ENCODE data around the gene TMED6. TPM values are rescaled to one million over a fixed set of nuclear protein-coding genes. Genes with fewer than 3 reads are reported as not detected.

The TMED6 gene
- total and polyA plus RNA-seq, 4 donors, result 0.24 to 0.95 (median 0.49) TPM

DNA sequence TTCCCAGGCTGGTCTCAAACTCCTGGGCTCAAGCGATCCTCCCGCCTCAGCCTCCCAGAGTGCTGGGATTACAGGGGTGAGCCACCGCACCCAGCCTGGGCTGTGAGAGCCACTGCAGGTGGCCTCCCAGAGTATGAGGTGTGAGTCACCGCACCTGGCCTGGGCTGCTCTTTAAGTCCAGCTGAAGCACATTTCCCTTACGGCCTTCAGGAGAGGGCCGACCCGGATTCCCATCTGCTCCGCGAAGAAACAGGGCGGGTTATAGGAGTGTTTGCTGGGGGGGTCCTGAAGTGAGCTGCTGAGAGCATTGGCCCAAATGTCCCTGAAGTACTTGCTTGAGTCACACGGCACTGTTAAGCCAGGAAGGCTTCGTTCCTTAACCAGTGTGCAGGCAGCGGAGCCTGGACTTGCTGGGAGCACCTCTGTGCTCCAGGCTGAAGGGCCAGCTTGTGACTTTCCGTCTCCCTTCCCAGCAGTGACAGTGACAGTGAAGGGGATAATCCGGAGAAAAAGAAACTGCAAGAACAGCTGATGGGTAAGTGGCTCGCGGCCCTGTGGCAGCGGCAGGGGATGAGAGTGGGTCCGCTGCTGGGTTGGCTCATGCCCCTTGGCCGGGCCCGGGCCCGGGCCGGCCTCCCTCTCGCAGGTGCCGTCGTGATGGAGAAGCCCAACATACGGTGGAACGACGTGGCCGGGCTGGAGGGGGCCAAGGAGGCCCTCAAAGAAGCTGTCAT, 33.2 kb downstream of the TMED6 start:
- TF ChIP-seq, protein P1, sequence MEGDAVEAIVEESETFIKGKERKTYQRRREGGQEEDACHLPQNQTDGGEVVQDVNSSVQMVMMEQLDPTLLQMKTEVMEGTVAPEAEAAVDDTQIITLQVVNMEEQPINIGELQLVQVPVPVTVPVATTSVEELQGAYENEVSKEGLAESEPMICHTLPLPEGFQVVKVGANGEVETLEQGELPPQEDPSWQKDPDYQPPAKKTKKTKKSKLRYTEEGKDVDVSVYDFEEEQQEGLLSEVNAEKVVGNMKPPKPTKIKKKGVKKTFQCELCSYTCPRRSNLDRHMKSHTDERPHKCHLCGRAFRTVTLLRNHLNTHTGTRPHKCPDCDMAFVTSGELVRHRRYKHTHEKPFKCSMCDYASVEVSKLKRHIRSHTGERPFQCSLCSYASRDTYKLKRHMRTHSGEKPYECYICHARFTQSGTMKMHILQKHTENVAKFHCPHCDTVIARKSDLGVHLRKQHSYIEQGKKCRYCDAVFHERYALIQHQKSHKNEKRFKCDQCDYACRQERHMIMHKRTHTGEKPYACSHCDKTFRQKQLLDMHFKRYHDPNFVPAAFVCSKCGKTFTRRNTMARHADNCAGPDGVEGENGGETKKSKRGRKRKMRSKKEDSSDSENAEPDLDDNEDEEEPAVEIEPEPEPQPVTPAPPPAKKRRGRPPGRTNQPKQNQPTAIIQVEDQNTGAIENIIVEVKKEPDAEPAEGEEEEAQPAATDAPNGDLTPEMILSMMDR (IDR thresholded peaks at IDR 0.05; ENCODE audit: control extremely low read depth, extremely low read depth), result no peak
- no peaks in the 10 kb centered on the region for H3K27me3 ChIP-seq (ENCODE audit: control insufficient read depth in 3 of 3, insufficient read depth in 3 of 3, low read length in 2 of 3)
- H3K4me3 ChIP-seq, result no peak overlapping the region
- H3K27ac ChIP-seq (ENCODE audit: low read depth in 1 of 2, low read length in 1 of 2), result no peak overlapping the region
- H3K9me3 ChIP-seq (ENCODE audit: control insufficient read depth in 4 of 4, insufficient read depth in 3 of 4, low read length in 3 of 4), result no peaks in the 10 kb centered on the region
- H3K9ac ChIP-seq (ENCODE audit: insufficient read depth in 1 of 2, low read length in 2 of 2), result no peak overlapping the region
- ATAC-seq (ENCODE audit: insufficient read depth, low FRiP score) (no peak), DNase-seq (no peak)
- H3K36me3 ChIP-seq (ENCODE audit: control insufficient read depth in 4 of 4, insufficient read depth in 4 of 4, low read length in 4 of 4), result peaks cover 19 to 76% (median 51%) of the 10 kb centered on the region in 4 donors
- peaks cover 0 to 1% (median 0%) of the 10 kb centered on the region in 5 donors for H3K4me1 ChIP-seq (ENCODE audit: control insufficient read depth in 5 of 5, insufficient read depth in 5 of 5, low read length in 5 of 5)
- WGBS, 2 donors, result 93 to 96% methylated on average over 30 of the region's 30 CpGs

DNA sequence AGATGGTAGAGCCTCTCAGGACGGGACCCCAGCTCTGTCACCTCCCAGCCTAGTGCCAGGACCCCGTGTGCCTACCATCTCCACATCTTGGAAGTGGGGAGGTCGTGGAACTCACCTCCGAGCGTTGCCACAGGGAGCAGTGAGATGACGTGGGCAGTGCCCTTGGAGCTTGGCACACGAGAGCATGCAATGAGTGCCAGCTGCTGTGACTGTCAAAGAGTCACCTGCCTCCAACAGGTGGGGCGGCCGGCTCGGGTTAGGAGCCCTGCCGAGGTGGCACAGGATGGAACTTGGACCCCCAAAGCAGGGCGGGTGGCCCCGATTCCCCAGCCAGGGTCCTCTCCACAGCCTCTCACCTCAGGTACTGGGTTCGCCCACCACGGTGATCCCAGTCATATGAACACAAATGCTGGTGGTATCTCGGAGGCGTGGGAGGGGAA, 35.0 kb downstream of the TMED6 start:
- no peak overlapping the region for H3K9ac ChIP-seq (ENCODE audit: insufficient read depth in 1 of 2, low read length in 2 of 2)
- DNase-seq, result no peak
- WGBS, 2 donors, result 95 to 97% methylated on average over 17 of the region's 17 CpGs

DNA sequence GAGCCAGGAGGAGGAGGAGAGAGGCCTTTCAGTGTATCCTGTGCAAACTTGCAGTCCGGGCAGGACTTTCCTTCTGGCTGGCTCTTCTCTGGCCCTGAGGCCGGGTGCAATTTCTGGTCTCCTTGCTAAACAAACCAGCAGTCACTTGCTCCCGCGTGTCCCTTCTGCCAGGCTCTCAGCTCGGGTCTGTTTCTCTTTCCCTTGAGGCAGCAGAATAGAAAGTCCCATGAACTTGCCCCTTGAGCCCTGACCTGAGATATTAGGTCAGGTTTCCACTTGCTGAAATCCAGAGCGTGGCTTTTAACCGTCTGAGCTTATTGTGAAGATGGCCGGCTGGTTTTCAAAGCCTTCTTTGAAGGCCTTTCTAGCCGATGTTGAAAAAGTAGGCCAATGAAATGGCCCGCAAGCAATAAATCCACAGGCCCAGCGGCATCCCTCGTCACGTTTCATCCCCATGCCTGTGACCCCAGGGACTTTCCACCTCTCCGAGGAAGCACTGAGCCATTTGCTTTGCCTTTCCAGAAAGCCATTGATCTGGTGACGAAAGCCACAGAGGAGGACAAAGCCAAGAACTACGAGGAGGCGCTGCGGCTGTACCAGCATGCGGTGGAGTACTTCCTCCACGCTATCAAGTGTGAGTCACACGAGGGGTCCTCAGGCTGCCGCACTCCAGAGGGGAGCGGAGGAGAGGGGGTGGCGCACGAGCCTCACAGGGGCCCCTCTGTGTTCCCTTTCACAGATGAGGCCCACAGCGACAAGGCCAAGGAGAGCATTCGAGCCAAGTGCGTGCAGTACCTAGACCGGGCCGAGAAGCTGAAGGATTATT, 35.9 kb downstream of the TMED6 start:
- 89 to 93% methylated on average over 30 of the region's 30 CpGs for WGBS, 2 donors
- H3K27ac ChIP-seq (ENCODE audit: low read depth in 1 of 2, low read length in 1 of 2), result no peak overlapping the region
- no peaks in the 10 kb centered on the region for H3K9me3 ChIP-seq (ENCODE audit: control insufficient read depth in 4 of 4, insufficient read depth in 3 of 4, low read length in 3 of 4)
- no peak overlapping the region for H3K9ac ChIP-seq (ENCODE audit: insufficient read depth in 1 of 2, low read length in 2 of 2)
- TF ChIP-seq, protein P1 (IDR thresholded peaks at IDR 0.05; ENCODE audit: control extremely low read depth, extremely low read depth), result no peak
- DNase-seq (no peak), ATAC-seq (ENCODE audit: insufficient read depth, low FRiP score) (no peak)
- H3K4me1 ChIP-seq (ENCODE audit: control insufficient read depth in 5 of 5, insufficient read depth in 5 of 5, low read length in 5 of 5), result peaks cover 0 to 5% (median 4%) of the 10 kb centered on the region in 5 donors
- no peak overlapping the region for H3K4me3 ChIP-seq
- H3K36me3 ChIP-seq (ENCODE audit: control insufficient read depth in 4 of 4, insufficient read depth in 4 of 4, low read length in 4 of 4), result peaks cover 7 to 55% (median 40%) of the 10 kb centered on the region in 4 donors
- H3K27me3 ChIP-seq (ENCODE audit: control insufficient read depth in 3 of 3, insufficient read depth in 3 of 3, low read length in 2 of 3), result no peaks in the 10 kb centered on the region

More for the DNA sequence above, 35.0 kb downstream of the TMED6 start:
- H3K9me3 ChIP-seq (ENCODE audit: control insufficient read depth in 4 of 4, insufficient read depth in 3 of 4, low read length in 3 of 4), result no peaks in the 10 kb centered on the region
- H3K36me3 ChIP-seq (ENCODE audit: control insufficient read depth in 4 of 4, insufficient read depth in 4 of 4, low read length in 4 of 4), result peaks cover 9 to 63% (median 44%) of the 10 kb centered on the region in 4 donors
- H3K27me3 ChIP-seq (ENCODE audit: control insufficient read depth in 3 of 3, insufficient read depth in 3 of 3, low read length in 2 of 3), result no peaks in the 10 kb centered on the region
- no peak overlapping the region for H3K4me3 ChIP-seq
- TF ChIP-seq, protein P1 (IDR thresholded peaks at IDR 0.05; ENCODE audit: control extremely low read depth, extremely low read depth), result no peak
- no peak for ATAC-seq (ENCODE audit: insufficient read depth, low FRiP score)
- H3K4me1 ChIP-seq (ENCODE audit: control insufficient read depth in 5 of 5, insufficient read depth in 5 of 5, low read length in 5 of 5), result peaks cover 0 to 5% (median 4%) of the 10 kb centered on the region in 5 donors
- H3K27ac ChIP-seq (ENCODE audit: low read depth in 1 of 2, low read length in 1 of 2), result no peak overlapping the region

All from lung (tissue), 12 donors.